UCSD-AML1 (cell line): ENCODE results near the gene ARHGAP9.
"Not testable (repeated sequence)": the region's sequence is repeated elsewhere in the genome, so short reads cannot be mapped to it uniquely, and the experiment has no call there.

Experiments
- DNase-seq: peaks from one replicate; lab custom pipeline; 2025; ENCODE audit not compliant: unreplicated experiment; lab: John Stamatoyannopoulos, UW

Gene ARHGAP9

DNA sequence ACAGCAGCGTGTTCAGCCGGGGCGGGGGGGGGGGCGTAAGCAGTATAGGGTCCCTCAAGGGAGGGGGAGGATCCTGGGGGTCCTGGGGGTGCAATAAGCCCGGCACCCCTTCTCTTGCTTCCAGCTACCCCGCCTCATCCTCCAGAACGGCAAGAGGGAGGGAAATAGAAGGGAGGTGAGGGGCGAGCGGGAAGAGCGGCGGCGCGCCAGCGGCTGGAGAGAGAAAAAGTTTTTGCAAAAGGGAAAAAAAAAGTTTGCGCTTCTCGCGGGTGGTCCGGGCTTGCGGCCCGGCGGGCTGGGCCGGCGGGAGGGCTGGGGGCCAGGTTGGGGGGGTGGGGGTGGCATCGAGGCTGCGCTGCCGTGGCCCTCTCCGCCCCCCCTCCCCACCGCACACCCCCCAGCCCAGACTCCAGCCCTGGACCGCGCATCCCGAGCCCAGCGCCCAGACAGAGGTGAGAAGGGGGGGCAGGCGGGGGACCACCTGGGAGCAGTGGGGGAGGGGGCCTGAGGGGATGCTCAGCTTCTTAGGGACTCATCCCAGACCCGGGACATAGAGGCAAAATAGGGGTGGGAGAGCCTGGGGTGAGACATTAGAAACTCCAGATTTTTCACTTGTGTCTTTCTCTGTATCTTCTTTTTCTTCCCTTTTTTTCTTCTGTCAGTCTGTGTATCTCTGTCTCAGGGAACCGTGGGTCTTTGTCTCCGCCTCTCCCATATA lies 19.8 kb downstream of the ARHGAP9 start, which contains the start of gene GLI1:
Gene GLI1 (plus strand): TSS at position 36 of the 718 bp plus-strand sequence. CDS start 3,907 bp downstream, outside the sequence.
- no peak for DNase-seq

DNA sequence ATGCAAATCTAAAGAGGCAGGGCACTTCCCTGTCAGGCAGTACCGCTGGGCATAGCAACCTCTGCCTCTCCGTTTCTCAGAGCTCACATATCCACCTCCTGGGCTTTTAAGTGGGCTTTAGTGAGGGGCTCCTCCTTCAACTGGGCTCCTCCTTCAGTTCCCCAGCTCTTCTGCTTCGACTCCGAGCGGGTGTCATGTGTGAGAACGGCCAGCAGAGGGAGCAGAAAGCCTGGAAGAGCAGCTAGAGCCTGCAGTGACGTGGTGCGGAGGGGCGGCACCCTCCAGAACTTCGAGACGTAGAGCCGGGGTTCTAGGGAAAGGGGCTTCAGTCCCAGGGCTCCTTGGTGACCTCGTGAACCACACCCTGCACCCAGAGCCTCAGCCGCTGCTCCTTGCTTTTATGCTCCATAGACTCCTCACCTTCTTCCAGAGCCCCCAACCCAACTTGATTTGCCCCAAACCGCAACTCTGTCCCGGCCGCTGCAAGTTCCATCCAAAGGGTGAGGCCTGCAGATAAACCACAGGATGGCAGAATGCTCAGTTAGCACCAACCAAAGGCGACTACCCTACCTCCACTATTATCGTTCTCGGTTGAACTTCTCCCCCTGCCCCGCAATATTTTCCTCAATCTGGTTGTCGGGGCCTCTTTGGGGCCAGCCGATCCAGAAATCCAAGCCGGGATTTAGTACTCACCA lies 20.5 kb downstream of the ARHGAP9 start:
- peak; percentile 91 for DNase-seq

DNA sequence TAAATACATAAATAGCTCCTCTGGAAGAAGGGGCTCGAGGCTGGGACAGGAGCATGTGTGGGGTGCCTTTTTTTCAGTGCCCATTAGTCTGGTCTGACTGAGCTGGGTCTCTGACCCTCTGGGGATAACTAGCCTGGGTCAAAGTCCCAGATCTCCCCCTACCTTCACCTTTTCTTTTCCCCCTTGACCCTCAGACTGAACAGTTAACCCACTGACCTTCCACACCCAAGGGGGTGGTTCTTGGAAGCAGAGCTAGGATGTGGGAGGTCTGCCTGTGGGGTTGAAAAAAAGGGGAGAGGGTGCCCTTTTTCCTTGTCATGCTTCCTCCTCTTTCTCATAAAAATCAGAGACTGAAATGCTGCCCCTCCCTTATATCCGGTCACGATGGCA lies 21.0 kb downstream of the ARHGAP9 start:
- no peak for DNase-seq

DNA sequence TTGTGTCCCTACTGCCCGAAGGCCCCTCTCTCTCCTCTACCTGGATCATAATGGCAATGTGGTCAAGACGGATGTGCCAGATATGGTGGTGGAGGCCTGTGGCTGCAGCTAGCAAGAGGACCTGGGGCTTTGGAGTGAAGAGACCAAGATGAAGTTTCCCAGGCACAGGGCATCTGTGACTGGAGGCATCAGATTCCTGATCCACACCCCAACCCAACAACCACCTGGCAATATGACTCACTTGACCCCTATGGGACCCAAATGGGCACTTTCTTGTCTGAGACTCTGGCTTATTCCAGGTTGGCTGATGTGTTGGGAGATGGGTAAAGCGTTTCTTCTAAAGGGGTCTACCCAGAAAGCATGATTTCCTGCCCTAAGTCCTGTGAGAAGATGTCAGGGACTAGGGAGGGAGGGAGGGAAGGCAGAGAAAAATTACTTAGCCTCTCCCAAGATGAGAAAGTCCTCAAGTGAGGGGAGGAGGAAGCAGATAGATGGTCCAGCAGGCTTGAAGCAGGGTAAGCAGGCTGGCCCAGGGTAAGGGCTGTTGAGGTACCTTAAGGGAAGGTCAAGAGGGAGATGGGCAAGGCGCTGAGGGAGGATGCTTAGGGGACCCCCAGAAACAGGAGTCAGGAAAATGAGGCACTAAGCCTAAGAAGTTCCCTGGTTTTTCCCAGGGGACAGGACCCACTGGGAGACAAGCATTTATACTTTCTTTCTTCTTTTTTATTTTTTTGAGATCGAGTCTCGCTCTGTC lies 22.8 kb downstream of the ARHGAP9 start:
- no peak for DNase-seq

DNA sequence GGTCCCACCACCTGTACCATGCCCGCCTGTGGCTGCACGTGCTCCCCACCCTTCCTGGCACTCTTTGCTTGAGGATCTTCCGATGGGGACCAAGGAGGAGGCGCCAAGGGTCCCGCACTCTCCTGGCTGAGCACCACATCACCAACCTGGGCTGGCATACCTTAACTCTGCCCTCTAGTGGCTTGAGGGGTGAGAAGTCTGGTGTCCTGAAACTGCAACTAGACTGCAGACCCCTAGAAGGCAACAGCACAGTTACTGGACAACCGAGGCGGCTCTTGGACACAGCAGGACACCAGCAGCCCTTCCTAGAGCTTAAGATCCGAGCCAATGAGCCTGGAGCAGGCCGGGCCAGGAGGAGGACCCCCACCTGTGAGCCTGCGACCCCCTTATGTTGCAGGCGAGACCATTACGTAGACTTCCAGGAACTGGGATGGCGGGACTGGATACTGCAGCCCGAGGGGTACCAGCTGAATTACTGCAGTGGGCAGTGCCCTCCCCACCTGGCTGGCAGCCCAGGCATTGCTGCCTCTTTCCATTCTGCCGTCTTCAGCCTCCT lies 23.4 kb downstream of the ARHGAP9 start:
- DNase-seq, result peak; percentile 56

DNA sequence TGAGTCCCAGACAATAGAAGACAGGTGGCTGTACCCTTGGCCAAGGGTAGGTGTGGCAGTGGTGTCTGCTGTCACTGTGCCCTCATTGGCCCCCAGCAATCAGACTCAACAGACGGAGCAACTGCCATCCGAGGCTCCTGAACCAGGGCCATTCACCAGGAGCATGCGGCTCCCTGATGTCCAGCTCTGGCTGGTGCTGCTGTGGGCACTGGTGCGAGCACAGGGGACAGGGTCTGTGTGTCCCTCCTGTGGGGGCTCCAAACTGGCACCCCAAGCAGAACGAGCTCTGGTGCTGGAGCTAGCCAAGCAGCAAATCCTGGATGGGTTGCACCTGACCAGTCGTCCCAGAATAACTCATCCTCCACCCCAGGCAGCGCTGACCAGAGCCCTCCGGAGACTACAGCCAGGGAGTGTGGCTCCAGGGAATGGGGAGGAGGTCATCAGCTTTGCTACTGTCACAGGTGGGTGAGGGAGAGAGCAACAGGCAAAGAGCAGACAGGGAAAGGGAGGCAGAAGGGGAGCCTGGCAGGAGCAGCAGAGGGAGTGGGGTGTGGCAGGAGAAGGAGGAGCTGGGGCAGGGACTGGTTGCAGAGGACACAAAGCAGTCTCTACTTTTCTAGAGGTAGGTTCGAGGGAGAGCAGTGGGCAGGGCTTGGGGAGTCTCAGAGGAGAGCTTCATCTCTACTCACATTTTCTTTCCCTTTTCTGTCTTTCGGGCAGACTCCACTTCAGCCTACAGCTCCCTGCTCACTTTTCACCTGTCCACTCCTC lies 24.1 kb downstream of the ARHGAP9 start:
- no peak for DNase-seq

DNA sequence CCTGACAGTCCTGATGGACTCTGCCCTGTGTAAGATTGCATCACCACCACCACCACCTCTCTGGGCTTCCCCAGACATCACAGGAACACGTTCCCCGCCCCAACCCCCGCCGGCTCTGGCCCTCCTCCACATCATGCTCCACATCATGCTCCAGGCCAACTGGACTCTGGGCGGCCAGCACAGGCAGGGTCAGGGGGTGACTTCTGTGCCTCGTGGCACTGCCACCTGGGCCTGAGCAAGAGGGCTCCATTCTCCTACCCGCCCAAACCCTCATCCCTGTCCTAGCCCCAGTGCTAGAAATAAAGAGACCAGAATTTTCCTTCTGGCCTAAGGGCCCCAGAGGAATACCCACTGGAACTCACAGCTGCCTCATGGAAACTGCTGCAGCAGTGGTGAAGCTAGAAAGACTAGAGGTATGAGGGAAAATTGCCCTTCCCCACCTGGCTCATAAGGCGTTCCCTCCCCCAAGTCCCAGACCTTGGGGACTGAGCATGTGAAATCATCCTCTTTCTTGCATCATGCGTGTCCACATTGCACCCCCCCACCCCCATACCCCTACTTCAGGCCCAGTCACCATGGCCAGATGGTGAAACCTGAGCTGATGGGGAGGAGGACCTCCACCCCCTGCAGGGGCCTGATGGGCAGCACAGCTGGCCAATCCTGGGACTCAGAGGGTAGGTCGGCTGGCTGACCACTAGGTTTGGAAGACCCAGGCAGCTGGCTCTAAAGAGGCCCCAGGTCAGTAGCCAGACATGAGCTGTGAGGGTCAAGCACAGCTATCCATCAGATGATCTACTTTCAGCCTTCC lies 24.9 kb downstream of the ARHGAP9 start, which contains the start of gene INHBE:
Gene INHBE (plus strand): TSS at position 742 of the 808 bp plus-strand sequence. CDS start 230 bp downstream, outside the sequence.
- DNase-seq, result peak; percentile 34

DNA sequence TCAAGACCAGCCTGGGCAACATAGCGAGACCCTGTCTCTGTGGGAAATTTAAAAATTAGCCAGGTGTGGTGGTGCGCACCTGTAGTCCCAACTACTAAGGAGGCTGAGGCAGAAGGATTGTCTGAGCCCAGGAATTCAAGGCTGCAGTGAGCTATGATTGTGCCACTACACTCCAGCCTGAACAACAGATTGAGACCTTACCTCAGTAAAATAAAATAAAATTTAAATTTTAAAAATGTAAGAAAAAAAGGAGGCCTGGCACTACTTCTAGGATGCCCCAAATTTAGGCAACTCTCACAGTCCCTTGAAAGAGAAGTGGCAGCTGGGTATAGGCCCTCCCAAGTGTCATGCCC lies 25.5 kb downstream of the ARHGAP9 start:
- no peak for DNase-seq

DNA sequence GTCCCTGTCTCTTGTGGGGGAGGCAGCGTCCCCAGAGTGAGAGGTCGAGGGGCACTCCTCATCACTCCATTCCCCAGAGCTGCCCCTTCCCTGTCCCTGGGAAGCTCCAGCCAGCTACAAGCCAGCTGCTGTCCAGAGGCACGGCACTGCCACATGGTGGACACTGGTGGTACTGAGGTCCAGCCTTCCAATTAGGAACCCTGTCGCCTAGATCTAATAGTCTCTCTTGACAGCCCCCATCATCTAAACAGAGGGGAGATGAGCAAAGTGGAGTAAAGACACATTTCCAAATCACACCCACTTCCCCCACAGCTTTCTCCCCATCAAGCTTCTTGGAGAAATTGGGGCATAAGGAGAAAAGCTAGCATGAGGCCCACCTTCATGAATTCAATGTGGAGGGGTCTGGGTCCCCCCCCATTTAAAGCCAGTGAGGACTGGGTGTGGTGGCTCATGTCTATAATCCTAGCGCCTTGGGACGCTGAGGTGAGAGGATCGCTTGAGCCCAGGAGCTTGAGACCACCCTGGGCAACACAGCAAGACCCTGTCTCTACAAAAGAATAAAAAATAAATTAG lies 26.6 kb downstream of the ARHGAP9 start:
- DNase-seq, result peak; percentile 84

DNA sequence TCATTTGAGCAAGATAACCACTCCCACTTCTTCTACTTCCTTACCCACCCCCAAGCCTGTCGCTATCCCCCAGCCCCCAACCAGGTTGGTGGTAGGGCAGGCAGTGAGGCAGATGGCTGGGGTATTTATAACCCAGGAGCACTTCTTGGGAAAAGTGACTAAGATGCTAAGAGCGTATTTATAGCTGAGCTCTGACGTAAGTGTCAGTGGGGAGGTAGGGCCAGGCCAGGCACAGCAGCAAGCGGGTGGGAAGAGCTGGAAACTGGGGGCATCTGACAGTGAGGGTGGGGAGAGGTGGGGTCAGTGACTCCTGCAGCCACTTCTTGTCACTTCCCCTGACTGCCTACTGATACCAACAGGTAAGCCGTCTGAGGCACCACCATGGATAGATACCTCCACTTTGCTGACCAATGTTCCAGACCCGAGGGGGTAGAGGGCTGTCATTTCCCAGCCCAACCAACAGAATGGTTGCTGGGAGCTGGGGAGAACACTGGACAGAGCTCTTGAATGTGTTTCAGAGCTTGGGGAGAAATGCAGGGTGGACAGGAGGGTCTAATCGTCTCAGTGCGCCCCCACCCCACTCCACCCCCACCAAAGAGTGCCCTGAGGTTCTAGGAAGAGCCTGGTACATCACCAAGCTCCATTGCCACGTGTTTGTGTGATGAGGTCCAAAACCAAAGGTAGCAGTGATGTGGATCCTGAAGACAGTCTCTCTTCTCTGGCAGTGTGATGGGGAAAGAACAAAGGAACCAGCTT lies 27.3 kb downstream of the ARHGAP9 start:
- DNase-seq, result peak; percentile 69

DNA sequence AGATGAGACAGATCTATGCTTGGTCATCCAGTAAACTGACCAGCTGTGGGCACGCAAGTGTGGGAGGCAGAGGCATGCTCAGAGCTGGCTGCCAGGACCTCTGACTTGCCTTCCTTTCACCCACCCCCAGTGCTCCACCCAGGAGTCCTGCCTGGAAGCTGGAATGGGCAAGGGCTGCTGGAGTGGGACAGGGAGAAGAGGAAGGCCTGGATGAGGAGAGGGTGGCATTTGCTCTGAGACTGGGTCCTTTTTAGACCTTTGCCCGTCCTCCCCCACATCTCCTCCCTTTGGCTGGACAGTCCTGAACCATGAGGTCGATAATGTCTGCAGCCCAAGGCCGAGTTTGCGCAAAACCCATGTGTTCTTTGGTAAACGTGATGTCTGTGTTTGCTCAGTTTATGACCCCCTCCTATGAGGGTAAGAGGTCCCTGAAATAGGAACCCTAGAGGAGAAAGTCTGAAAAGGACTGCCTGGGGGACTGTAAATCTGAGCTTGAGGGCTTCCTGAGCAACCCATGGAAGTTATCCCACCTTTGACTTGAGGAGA lies 28.4 kb downstream of the ARHGAP9 start:
- no peak for DNase-seq

DNA sequence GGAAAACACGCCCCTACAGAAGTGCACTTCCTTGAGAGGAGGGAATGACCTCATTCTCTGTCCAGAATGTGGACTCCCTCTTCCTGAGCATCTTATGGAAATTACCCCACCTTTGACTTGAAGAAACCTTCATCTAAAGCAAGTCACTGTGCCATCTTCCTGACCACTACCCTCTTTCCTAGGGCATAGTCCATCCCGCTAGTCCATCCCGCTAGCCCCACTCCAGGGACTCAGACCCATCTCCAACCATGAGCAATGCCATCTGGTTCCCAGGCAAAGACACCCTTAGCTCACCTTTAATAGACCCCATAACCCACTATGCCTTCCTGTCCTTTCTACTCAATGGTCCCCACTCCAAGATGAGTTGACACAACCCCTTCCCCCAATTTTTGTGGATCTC lies 29.6 kb downstream of the ARHGAP9 start:
- DNase-seq, result no peak

DNA sequence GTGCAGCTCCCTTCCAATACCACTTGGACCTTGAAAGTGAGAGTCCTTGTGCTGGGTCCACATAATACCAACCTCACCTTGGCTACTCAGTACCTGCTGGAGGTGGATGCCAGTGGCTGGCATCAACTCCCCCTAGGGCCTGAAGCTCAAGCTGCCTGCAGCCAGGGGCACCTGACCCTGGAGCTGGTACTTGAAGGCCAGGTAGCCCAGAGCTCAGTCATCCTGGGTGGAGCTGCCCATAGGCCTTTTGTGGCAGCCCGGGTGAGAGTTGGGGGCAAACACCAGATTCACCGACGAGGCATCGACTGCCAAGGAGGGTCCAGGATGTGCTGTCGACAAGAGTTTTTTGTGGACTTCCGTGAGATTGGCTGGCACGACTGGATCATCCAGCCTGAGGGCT lies 30.3 kb downstream of the ARHGAP9 start:
- no peak for DNase-seq

DNA sequence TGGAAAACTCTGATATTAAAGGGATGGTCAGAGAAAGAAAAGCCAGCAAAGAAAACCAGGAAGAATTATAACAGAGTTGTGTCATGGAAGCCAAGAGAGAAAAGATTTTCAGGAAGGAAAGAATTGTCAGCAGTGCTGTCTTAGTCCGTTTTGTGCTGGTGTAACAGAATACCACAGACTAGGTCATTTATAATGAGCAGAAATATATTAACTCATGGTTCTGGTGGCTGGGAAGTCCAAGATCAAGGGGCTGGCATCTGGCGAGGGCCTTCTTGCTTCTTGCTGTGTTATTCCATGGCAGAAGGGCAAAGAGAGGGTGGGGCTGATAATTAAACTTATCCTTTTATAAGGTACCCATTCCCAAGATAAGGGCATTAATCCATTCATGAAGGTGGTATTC lies 31.0 kb downstream of the ARHGAP9 start:
- no peak for DNase-seq

DNA sequence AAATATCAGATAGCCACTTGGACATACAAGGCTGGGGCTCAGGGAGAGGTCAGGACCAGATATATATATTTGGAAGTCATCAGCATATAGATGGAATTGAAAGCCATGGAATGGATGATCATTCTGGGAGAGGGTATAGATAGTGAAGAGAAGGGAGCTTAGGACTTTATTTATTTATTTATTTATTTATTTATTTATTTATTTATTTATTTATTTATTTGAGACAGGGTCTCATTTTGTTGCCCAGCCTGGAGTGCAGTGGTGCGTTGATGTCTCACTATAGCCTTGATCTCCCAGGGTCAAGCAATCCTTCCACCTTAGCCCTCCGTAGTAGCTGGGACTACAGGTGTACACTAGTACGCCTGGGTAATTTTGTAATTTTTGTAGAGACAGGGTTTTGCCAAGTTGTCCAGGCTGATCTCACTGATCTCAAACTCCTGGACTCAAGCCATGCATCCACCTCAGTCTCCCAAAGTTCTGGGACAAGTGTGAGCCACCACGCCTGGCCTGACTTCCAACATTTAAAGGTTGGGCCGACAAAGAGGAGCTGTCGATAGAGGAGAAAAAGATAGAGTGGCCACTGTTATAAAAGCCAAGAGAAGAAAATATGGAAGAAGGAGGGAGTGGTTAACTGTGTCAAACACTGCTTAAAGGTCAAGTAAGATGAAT lies 33.2 kb downstream of the ARHGAP9 start:
- DNase-seq, result no peak

DNA sequence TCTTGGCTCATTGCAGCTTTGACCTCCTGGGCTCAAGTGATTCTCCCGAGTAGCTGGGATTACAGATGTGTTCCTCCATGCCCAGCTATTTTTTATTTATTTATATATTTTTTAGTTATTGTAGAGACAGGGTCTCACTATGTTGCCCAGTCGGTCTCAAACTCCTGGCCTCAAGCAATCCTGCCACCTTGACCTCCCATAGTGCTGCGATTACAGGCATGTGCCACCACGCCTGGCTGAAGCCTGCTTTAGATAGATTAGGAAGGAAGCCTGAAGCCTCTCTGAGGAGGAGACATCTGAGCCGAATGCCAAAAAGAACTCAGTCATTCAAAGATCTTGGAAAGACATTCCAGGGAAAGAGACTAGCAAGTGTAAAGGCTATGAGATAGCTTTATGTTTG lies 34.9 kb downstream of the ARHGAP9 start:
- DNase-seq, result no peak

DNA sequence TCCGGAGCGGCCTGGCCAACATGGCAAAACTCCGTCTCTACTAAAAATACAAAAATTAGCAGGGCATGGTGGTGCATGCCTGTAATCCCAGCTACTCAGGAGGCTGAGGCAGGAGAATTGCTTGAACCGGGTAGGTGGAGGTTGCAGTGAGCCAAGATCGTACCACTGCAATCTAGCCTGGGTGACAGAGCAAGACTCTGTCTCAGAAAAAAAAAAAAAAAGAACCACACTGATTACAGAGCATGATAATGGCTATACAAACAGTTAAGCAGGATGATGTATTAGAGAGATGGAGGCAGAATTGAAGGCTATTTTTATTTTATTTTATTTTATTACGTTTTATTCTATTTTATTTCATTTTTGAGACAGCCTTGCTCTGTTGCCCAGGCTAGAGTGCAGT lies 35.3 kb downstream of the ARHGAP9 start:
- DNase-seq, result not testable (repeated sequence)

DNA sequence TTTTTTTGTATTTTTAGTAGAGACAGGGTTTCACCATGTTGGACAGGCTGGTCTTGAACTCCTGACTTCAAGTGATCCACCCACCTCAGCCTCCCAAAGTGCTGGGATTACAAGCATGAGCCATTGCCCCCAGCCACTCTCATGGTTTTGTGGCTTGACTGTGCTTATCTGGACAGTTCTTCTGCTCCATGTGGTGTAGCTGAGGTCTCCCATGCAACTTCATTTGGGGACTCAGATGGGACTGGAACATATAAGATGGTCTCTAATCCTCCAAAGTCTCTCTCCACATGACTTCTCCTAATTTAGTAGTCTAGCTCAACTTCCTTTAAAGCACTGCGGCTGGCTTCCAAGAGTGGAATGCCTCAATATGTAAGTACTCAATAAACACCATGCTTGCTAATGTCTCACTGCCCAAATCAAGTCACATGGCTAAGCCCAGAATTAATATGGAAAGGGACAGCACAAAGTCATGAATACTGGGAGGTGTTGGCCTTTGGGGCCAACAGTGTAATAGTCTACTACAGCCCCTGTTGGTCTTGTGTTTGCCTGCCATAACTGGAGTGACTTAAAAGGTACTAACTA lies 37.7 kb downstream of the ARHGAP9 start:
- no peak for DNase-seq
